HG02938 (cell line): ENCODE measurements around the gene CIDEA.

ENCODE experiments used
- ATAC-seq: cut with Tn5 transposase; IDR thresholded peaks from one replicate; pipeline ENCODE4 v1.9.1; 2021; ENCODE audit warnings: mild to moderate bottlenecking, moderate library complexity; ENCODE audit not compliant: unreplicated experiment

Gene CIDEA

DNA sequence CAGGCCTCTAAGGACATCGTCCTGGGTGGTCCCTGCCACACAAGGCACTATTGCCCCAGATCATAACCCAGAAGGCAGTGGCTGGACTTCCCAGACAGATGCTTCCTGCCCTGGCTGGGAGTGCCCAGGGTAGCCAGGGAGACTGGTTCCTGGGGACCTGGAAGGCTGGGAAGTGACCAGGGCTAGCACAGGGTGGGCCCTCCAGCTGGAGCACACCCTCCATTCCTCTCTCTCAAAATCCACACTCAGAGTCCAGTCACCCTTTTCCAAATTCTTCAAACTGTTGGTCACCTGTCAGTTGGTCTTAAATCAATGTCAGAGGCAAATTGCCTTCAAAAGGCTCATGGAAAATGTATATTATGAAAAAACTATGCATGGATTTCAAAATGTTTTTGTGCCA lies 42.3 kb downstream of the CIDEA start:
- no peak for ATAC-seq

DNA sequence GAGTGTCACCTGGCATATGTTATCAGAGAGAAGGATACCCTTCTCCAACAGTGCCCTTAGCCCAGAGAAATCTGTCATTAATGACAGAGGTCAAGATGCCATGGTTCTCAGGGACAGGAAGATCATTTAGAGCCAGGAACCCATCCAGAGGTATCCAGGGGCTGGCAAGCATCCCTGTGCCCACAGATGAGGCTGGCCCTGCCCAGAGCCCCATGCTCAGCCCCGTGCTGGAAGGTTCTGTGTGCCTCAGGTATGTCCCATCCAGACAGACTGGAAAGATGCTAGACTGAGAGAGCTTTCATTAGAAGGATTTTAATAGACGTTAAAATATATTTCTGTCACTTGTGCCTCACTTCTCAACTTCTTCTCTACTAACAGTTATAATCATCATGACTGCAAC lies 45.7 kb downstream of the CIDEA start:
- no peak for ATAC-seq

GRCh38 chr18:12301263-12302005 lies 47.3 kb downstream of the CIDEA start:
- ATAC-seq, result no peak

- no peak for ATAC-seq
Observed at GRCh38 chr18:12302391-12303147, 48.4 kb downstream of the CIDEA start.

DNA sequence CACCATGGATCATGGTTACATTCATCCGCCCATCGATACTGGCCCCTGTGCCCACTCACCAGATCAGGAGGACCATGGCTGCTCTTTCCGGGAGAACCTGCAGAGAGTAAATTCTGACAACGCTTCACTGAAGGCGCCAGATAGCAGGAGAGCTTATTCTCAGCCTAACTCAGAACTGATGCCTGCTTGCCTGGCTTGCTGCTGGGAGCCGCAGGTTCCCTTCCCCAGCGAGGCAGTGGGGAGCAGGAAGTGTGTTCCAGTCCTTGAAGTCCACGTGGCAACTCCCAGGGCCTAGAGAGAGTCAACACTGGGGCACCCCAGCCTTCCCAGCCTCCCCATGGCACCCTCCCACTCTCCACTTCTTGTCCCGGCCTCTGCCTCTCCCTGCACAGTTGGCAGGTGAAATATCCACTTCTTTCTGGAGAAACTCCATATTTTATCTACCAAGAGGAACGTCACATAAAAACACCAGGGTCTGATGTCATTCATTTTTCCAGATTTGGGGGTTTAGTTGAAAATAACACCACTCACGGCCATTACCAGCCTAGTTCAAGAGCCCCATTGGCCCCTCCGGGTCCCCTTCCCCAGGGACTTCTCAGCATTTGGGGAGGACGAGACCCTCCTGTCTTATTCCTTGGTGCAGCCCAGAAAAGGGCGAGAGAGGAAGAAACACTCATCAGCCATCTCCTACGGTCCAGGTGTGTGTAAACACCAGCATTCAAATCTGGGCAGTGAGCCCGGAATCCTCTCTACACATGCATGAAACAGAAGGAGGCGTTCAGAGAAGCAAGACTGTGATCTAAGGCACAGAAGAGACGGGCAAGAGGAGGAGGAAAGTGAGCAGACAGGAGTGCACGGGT lies 50.4 kb downstream of the CIDEA start:
- no peak for ATAC-seq

GRCh38 chr18:12305211-12305610 lies 51.0 kb downstream of the CIDEA start:
- ATAC-seq, result no peak

DNA sequence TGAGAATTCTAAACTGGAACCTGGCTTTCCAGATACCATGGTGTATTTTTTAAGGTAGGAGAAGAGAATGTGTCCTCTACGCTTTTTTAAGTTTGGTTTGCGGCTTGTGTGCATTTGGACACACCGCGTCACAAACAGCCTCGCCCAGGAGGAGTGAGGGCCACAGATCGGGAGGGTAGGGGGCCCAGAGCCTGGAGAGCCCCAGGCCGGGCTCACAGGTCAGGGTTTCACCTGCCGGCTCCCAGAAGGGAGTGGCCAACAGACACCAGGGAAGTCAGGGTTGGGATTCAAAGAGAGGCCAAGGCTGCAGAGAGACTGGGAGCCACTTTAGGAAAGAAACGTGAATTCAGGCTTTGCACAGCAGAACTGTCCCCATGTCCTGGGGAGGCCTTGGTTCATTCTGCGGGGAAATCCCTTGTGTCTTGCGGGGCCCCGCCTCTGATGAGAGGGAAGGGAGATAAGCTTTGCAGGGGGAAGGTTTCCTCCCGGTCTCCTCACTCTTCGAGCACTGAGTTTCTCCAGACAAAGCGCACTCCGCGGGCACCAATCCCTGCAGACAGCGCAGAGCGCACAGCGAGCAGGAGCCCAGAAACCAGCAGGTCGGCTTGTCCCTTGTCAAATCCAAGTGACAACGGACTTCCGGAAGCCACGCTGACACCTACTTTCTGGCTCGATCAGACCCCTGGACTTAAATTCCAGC lies 51.9 kb downstream of the CIDEA start:
- no peak for ATAC-seq

- peak; percentile 11 for ATAC-seq
Observed at GRCh38 chr18:12306752-12307700, 52.9 kb downstream of the CIDEA start.

- peak; percentile 63 for ATAC-seq
Observed at GRCh38 chr18:12307701-12308385, 53.7 kb downstream of the CIDEA start, which contains the start of gene TUBB6. TSS of gene TUBB6 (plus strand) at chr18:12308241. CDS start at chr18:12308293, 52 bp downstream.

GRCh38 chr18:12308386-12309100 lies 54.4 kb downstream of the CIDEA start:
- ATAC-seq, result peak; percentile 62

DNA sequence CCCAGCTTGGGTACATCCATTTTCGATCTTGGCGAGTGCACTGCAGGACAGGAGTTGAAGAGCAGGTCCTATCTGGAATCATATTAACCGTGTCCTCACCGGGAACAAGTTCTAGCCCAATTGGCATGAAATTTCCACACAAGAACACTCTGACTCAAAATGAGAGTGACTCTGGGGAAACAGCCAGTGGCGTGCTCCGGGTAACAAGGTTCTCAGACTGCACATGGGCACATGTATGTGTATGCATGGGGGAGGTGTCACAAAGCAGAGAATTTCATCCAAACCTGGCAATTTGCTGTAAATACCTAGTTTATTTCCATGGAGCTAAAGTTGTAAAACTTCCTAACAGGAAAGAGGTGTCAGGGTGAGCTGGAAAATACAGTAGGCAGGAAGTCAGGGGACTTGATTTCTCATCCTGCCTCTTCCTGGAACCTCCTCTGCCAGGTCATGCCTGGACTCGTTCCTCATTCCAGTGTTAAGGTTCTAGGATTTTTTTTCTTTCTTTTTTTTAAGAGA lies 55.6 kb downstream of the CIDEA start:
- ATAC-seq, result no peak

DNA sequence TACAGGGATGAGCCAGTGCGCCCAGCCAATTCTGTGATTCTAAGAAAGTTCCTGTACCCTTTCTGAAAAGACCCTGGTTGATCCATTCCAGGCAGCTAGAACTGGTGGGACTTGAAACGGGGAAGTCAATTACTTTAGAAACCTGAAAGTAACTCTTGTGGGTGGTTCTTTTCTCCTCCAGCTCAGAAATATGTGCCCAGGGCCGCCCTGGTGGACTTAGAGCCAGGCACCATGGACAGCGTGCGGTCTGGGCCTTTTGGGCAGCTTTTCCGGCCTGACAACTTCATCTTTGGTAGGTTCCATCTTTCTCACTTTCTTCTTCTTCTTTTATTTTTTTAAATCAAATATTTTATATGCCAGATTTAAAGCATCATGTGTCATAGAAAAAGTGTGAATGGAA lies 56.6 kb downstream of the CIDEA start:
- no peak for ATAC-seq

- ATAC-seq, result no peak
Observed at GRCh38 chr18:12312976-12313375, 58.8 kb downstream of the CIDEA start.

DNA sequence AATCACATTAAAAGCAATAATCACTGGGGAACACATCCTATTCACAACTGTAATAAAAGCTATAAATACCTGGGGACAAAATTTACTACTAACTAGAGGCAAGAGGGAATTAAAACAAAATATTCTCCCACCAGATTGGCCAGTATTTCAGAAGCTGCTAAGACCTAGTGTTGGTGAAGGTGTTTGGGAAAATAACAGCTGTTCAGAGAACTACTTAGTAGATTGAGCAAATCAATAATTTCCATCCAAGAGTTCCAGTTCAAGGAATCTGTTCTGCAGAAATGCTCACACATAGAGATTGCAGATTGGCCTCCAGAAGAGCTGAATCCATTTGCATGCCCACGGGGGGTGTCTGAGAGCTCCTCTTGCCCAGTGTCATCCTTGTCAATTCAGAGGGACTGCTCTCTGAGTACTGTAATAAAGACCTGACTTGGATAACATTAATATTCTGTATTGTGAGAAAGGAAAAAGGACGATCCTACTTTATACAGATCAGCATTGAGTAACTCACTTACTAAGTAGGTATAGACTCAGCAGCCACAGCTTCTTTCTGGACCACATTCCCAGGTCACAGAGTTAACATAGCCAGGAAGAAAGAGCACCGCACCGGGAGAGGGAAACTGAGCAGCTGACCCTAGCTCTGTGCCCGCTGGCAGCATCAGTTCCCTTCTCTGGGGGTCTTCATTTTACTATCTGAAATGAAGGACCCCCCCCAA lies 59.5 kb downstream of the CIDEA start:
- ATAC-seq, result no peak

DNA sequence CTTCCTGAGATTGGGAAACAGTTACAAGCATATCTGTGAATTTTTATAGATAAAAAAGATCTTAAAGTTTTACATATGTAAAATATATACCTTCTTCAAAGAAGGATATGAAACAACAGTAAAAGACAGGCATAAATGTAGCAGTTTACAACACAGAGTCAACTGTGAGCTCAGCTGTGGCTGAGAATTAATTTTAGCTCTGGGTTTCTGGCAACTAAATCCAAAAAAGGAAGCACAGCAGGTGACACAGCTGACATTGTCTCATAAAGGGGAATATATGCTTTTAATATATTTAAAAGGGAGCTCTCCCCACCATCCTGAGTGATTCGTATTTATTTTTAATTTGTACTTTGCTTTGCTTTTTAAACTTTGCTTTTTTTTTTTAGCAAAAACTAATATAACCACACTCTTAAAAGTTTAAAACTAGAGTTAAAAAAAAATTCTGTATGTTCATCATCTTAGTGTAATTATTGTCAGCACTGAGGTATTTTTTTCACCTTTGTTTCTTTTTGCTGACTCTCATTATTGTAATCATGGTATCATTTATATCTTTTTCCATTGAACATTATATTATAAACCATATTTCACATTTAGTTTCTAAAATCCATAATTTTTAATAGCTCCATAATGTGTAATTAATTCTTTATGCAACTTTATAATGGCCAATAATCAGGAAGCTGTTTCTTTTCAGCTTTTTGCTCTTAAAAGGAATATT lies 60.6 kb downstream of the CIDEA start:
- no peak for ATAC-seq

GRCh38 chr18:12315490-12315889 lies 61.3 kb downstream of the CIDEA start:
- ATAC-seq, result no peak

DNA sequence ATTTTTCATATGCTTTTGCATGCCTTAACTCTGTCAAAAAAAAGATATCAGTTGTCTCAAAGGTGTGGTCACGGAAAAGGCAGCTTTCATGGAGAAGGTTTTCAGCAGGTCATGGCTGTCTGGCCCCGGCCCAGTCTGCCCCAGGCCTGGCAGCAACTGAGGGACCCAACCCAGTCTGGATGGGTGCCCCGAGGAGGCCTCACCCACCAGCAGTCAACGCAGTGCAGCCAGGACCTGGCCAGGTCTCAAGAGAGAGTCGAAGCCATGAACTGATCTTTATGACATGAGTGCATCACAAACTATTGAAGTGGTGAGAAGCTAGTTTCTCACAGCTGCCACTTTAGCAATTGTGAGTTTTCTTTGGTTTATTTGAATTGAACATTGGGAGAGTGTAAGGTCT lies 61.8 kb downstream of the CIDEA start:
- no peak for ATAC-seq
